Skeletal muscle satellite cell (primary cell): ENCODE measurements around the gene ZFP36L2.

Experiments used
- H3K27me3 ChIP-seq: 2 replicates; pipeline ENCODE4 v1.7.0; 2013; ENCODE audit warnings: low read length; ENCODE audit not compliant: control insufficient read depth, insufficient read depth
- H3K36me3 ChIP-seq: 2 replicates; pipeline ENCODE4 v1.7.0; 2013; ENCODE audit warnings: mild to moderate bottlenecking, control low read depth, low read length; ENCODE audit not compliant: insufficient read depth
- H3K4me1 ChIP-seq: 2 replicates; pipeline ENCODE4 v1.7.0; 2013; ENCODE audit warnings: low read length; ENCODE audit not compliant: control insufficient read depth, insufficient read depth
- H3K4me2 ChIP-seq: 2 replicates; pipeline ENCODE4 v1.7.0; 2013; ENCODE audit warnings: mild to moderate bottlenecking, low read length
- H3K4me3 ChIP-seq: 2 replicates; pipeline ENCODE4 v1.7.0; 2013; ENCODE audit warnings: low read length
- H3K9ac ChIP-seq: 2 replicates; pipeline ENCODE4 v1.7.0; 2013; ENCODE audit warnings: mild to moderate bottlenecking, low read depth, low read length, moderate library complexity
- H3K9me3 ChIP-seq: replicated peaks from 2 replicates; pipeline ENCODE4 v1.7.0; 2013; ENCODE audit warnings: mild to moderate bottlenecking, control low read depth, low read length

The ZFP36L2 gene

GRCh38 chr2:43175876-43176275 lies 50.5 kb downstream of the ZFP36L2 start:
- Histone ChIP-seq H3K36me3 (no peaks in the 10 kb centered on the region), H3K9me3 (peaks cover 14% of the 10 kb centered on the region), H3K4me2 (no peak overlapping the region), H3K27me3 (no peaks in the 10 kb centered on the region), H3K4me1 (peaks cover 18% of the 10 kb centered on the region), H3K4me3 (no peak overlapping the region), H3K9ac (no peak overlapping the region)

- no peak overlapping the region for H3K4me2 ChIP-seq
- H3K27me3 ChIP-seq: no peaks in the 10 kb centered on the region
- H3K4me3 ChIP-seq: no peak overlapping the region
- peaks cover 18% of the 10 kb centered on the region for H3K4me1 ChIP-seq
- H3K36me3 ChIP-seq: no peaks in the 10 kb centered on the region
- H3K9me3 ChIP-seq: peaks cover 14% of the 10 kb centered on the region
- H3K9ac ChIP-seq: no peak overlapping the region
These were observed 51.4 kb downstream of the ZFP36L2 start for GRCh38 chr2:43175020-43175441.

- peaks cover 18% of the 10 kb centered on the region for H3K4me1 ChIP-seq
- H3K9ac ChIP-seq: no peak overlapping the region
- H3K4me2 ChIP-seq: no peak overlapping the region
- H3K4me3 ChIP-seq: no peak overlapping the region
- H3K27me3 ChIP-seq: no peaks in the 10 kb centered on the region
- H3K36me3 ChIP-seq: no peaks in the 10 kb centered on the region
- H3K9me3 ChIP-seq: peaks cover 14% of the 10 kb centered on the region
These were observed 52.0 kb downstream of the ZFP36L2 start for GRCh38 chr2:43174368-43174916.
